ENCODE data around the gene STARD8. TPM values are rescaled to one million over a fixed set of nuclear protein-coding genes. Genes with fewer than 3 reads are reported as not detected.

The STARD8 gene
- polyA plus RNA-seq, 1 experiment, result 1.3 TPM

DNA sequence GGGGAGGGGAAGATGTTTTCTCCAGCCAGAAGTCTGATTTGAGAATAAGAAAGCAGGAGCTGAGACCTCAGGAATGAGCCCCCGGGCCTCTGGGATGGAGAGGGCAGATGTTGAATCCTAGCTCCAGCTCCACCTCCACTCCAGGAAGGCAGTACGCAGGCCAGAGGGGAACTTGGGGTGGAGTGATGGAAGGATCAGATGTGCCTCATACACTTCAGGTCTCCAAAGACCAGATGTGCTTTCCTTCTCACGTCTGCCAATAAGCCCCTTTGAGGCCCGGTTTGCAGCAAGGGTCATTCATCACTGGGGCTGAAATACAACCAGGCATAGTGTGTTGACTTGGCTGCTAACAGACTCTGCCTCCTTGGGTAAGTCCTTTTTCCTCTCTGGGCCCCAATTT lies 28.1 kb downstream of the STARD8 start:
- no peaks in the 10 kb centered on the region for H3K9me3 ChIP-seq (ENCODE audit: control insufficient read depth, insufficient read depth, low read length)
- no peak overlapping the region for H3K4me3 ChIP-seq (ENCODE audit: low read depth, low read length)
- H3K27me3 ChIP-seq (ENCODE audit: control insufficient read depth, insufficient read depth, low read length), result no peaks in the 10 kb centered on the region
- DNase-seq (ENCODE audit: low read depth, low spot score), result no peak
- H3K27ac ChIP-seq (ENCODE audit: low read depth, low read length), result no peak overlapping the region
- ChIA-PET POLR2A (no interaction called here), CTCF (interaction anchor here (0.8 kb wide), 1 partner anchor 11 kb away, joined by 3 read pairs; no protein-coding TSS in a partner anchor)
- TF ChIP-seq, protein P1, sequence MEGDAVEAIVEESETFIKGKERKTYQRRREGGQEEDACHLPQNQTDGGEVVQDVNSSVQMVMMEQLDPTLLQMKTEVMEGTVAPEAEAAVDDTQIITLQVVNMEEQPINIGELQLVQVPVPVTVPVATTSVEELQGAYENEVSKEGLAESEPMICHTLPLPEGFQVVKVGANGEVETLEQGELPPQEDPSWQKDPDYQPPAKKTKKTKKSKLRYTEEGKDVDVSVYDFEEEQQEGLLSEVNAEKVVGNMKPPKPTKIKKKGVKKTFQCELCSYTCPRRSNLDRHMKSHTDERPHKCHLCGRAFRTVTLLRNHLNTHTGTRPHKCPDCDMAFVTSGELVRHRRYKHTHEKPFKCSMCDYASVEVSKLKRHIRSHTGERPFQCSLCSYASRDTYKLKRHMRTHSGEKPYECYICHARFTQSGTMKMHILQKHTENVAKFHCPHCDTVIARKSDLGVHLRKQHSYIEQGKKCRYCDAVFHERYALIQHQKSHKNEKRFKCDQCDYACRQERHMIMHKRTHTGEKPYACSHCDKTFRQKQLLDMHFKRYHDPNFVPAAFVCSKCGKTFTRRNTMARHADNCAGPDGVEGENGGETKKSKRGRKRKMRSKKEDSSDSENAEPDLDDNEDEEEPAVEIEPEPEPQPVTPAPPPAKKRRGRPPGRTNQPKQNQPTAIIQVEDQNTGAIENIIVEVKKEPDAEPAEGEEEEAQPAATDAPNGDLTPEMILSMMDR (IDR thresholded peaks at IDR 0.05; ENCODE audit: low read depth, low read length), result no peak

DNA sequence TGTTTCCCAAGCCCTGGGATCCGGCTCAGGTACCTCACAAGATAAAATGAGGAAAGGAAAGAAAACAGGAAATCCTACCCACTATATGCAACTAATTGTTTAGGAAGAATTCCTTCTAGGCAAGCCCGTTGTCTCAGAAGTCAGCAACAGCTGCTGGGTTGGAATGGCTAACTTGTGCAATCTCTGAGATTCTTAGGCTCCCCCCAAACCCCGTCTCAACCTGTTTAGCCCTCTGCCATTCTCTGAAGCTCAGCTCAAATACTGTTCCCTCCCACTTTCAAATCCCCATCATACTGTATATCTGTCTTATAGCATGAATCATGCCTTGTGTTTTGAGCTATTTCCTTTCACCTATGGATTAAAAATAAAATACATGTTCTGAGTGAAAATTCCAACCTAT lies 28.9 kb downstream of the STARD8 start:
- CTCF ChIA-PET, result interaction anchor here (0.8 kb wide), 1 partner anchor 10 kb away, joined by 3 read pairs; no protein-coding TSS in a partner anchor
- H3K9me3 ChIP-seq (ENCODE audit: control insufficient read depth, insufficient read depth, low read length), result no peaks in the 10 kb centered on the region
- no peak for DNase-seq (ENCODE audit: low read depth, low spot score)
- H3K27me3 ChIP-seq (ENCODE audit: control insufficient read depth, insufficient read depth, low read length), result no peaks in the 10 kb centered on the region
- POLR2A ChIA-PET, result no interaction called here
- H3K4me3 ChIP-seq (ENCODE audit: low read depth, low read length), result no peak overlapping the region
- TF ChIP-seq, protein P1 (IDR thresholded peaks at IDR 0.05; ENCODE audit: low read depth, low read length), result no peak
- H3K27ac ChIP-seq (ENCODE audit: low read depth, low read length), result peak overlapping the region; percentile 21

- CTCF ChIA-PET, result no interaction called here
- Histone ChIP-seq H3K27ac (ENCODE audit: low read depth, low read length) (no peak overlapping the region), H3K4me3 (ENCODE audit: low read depth, low read length) (no peak overlapping the region), H3K27me3 (ENCODE audit: control insufficient read depth, insufficient read depth, low read length) (no peaks in the 10 kb centered on the region), H3K9me3 (ENCODE audit: control insufficient read depth, insufficient read depth, low read length) (no peaks in the 10 kb centered on the region)
- no peak for DNase-seq (ENCODE audit: low read depth, low spot score)
- TF ChIP-seq, protein P1 (IDR thresholded peaks at IDR 0.05; ENCODE audit: low read depth, low read length), result no peak
- POLR2A ChIA-PET, result no interaction called here
These were observed 30.5 kb downstream of the STARD8 start for GRCh38 chrX:68677998-68678397.

DNA sequence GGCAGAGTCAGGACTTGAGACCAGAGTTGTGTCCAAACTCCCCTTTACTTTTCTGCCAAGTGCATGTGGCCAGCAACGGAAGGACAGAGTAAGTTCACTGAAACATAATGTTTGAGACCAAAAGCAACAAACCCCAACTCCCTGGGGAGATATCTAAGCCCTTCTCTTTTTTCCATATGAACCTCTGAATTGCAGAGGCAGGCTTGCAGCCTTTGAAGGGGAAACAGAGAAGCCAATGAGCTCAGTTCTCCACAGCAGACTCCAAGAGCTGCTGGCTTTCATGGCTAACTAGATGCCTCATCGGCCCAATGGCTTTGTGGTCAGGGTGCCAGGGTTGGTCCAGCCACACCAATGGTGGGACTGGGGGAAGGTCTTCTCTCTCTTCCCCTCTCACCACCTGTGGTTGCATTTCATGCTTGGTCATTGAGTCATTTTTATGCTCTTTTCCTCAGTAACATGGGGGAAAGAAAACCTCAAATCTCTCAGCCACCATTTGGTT lies 34.0 kb downstream of the STARD8 start:
- no peak for DNase-seq (ENCODE audit: low read depth, low spot score)
- POLR2A ChIA-PET, result no interaction called here
- H3K9me3 ChIP-seq (ENCODE audit: control insufficient read depth, insufficient read depth, low read length), result no peaks in the 10 kb centered on the region
- CTCF ChIA-PET, result no interaction called here
- no peaks in the 10 kb centered on the region for H3K27me3 ChIP-seq (ENCODE audit: control insufficient read depth, insufficient read depth, low read length)
- H3K4me3 ChIP-seq (ENCODE audit: low read depth, low read length), result no peak overlapping the region
- TF ChIP-seq, protein P1 (IDR thresholded peaks at IDR 0.05; ENCODE audit: low read depth, low read length), result no peak
- no peak overlapping the region for H3K27ac ChIP-seq (ENCODE audit: low read depth, low read length)

GRCh38 chrX:68682790-68683189 lies 35.3 kb downstream of the STARD8 start:
- POLR2A ChIA-PET, result no interaction called here
- H3K27ac ChIP-seq (ENCODE audit: low read depth, low read length), result no peak overlapping the region

More at GRCh38 chrX:68682790-68683189, 35.3 kb downstream of the STARD8 start:
- DNase-seq (ENCODE audit: low read depth, low spot score), result no peak
- TF ChIP-seq, protein P1 (IDR thresholded peaks at IDR 0.05; ENCODE audit: low read depth, low read length), result no peak
- Histone ChIP-seq H3K9me3 (ENCODE audit: control insufficient read depth, insufficient read depth, low read length) (no peaks in the 10 kb centered on the region), H3K4me3 (ENCODE audit: low read depth, low read length) (no peak overlapping the region), H3K27me3 (ENCODE audit: control insufficient read depth, insufficient read depth, low read length) (no peaks in the 10 kb centered on the region)
- CTCF ChIA-PET, result interaction anchor here (0.7 to 1.0 kb wide), 2 partner anchors 11 to 171 kb away, joined by 3 read pairs; no protein-coding TSS in a partner anchor
